Measurements from ENCODE around the gene CUL9. TPM values are rescaled to one million over a fixed set of nuclear protein-coding genes. Genes with fewer than 3 reads are reported as not detected.

The CUL9 gene
- total RNA-seq, 1 donor from 2014 or later, result 14.1 TPM

DNA sequence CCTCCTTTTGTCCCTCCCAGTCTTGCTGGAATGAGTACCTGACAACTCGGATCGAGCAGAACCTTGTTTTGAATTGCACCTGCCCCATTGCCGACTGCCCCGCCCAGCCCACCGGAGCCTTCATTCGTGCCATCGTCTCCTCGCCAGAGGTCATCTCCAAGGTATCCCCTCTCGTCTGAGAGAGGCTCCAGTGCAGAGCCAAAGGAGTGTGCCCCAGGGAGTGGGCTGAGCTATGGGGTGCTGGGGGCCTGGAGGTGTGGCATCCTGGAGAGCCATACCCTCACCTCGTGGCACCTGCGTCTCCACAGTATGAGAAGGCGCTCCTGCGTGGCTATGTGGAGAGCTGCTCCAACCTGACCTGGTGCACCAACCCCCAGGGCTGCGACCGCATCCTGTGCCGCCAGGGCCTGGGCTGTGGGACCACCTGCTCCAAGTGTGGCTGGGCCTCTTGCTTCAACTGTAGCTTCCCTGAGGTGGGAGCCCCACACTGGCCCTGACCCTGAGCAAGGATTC lies 38.5 kb downstream of the CUL9 start:
- H3K9ac ChIP-seq, result no peak overlapping the region
- DNase-seq (ENCODE audit: low spot score), result no peak
- no peaks in the 10 kb centered on the region for H3K4me1 ChIP-seq
- Mint-ChIP-seq H3K36me3 (peaks cover 17% of the 10 kb centered on the region), H3K9me3 (no peaks in the 10 kb centered on the region), H3K27me3 (ENCODE audit: insufficient read depth, low read depth) (peaks cover 7% of the 10 kb centered on the region), H3K4me3 (no peak overlapping the region), H3K27ac (no peak overlapping the region), H3K4me1 (peaks cover 2% of the 10 kb centered on the region)
- H3K36me3 ChIP-seq, result no peaks in the 10 kb centered on the region
- TF ChIP-seq, protein P1, sequence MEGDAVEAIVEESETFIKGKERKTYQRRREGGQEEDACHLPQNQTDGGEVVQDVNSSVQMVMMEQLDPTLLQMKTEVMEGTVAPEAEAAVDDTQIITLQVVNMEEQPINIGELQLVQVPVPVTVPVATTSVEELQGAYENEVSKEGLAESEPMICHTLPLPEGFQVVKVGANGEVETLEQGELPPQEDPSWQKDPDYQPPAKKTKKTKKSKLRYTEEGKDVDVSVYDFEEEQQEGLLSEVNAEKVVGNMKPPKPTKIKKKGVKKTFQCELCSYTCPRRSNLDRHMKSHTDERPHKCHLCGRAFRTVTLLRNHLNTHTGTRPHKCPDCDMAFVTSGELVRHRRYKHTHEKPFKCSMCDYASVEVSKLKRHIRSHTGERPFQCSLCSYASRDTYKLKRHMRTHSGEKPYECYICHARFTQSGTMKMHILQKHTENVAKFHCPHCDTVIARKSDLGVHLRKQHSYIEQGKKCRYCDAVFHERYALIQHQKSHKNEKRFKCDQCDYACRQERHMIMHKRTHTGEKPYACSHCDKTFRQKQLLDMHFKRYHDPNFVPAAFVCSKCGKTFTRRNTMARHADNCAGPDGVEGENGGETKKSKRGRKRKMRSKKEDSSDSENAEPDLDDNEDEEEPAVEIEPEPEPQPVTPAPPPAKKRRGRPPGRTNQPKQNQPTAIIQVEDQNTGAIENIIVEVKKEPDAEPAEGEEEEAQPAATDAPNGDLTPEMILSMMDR (IDR thresholded peaks at IDR 0.05), result no peak
- TF ChIP-seq EZH2phosphoT487 (IDR thresholded peaks at IDR 0.05) (no peak), EZH2 (IDR thresholded peaks at IDR 0.05) (no peak)
- no peaks in the 10 kb centered on the region for H3K9me3 ChIP-seq (ENCODE audit: low read depth)
- H3K4me3 ChIP-seq, result no peak overlapping the region
- no peak overlapping the region for H2AFZ ChIP-seq (replicated peaks)
- no peaks in the 10 kb centered on the region for H3K27me3 ChIP-seq
- no peak overlapping the region for H3K4me2 ChIP-seq
- H4K20me1 ChIP-seq (ENCODE audit: low read depth), result no peaks in the 10 kb centered on the region
- H3K27ac ChIP-seq, result no peak overlapping the region
- no peaks in the 10 kb centered on the region for H3F3A ChIP-seq (ENCODE audit: low read depth)
- H3K79me2 ChIP-seq (ENCODE audit: low read depth), result no peaks in the 10 kb centered on the region

DNA sequence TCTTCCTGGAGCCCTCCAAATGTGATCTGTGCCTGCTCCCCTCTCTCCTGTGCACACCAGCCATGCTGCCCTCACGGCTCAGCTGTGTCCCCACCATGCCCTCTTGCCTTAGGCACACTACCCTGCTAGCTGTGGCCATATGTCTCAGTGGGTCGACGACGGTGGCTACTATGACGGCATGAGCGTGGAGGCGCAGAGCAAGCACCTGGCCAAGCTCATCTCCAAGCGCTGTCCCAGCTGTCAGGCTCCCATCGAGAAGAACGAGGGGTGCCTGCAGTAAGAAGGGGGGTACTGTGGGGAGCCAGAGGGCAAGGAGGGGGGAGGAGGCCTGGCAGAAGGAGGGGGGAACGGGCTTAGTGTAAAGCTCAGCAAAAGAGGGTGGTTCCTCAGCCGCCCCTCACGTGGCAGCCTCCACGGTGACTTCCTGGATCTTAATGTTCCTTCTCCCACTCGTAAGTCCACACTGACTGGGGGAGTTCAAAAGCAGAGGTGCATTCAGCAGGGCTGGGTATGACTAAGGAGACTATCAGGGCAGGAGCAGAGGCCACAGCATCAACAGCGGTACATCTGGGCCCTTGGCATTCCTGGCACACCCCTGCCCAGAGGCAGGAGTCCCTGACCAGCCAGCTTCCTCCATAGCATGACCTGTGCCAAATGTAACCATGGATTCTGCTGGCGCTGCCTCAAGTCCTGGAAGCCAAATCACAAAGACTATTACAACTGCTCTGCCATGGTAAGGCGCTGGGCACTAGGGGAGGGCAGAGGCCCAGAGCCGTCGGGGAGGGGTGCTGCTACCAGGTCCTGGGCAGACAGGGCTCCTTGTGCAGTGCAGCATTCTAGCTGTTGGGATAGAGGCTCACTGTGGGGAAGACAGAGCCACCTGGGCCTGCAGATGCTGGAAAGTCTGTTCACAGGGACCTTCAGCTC lies 39.3 kb downstream of the CUL9 start:
- Histone ChIP-seq H3K4me1 (no peaks in the 10 kb centered on the region), H3K4me3 (no peak overlapping the region), H3K27ac (no peak overlapping the region), H3K9ac (no peak overlapping the region), H3K36me3 (no peaks in the 10 kb centered on the region), H3F3A (ENCODE audit: low read depth) (no peaks in the 10 kb centered on the region), H3K4me2 (no peak overlapping the region), H4K20me1 (ENCODE audit: low read depth) (no peaks in the 10 kb centered on the region), H3K79me2 (ENCODE audit: low read depth) (no peaks in the 10 kb centered on the region), H2AFZ (replicated peaks) (no peak overlapping the region), H3K9me3 (ENCODE audit: low read depth) (no peaks in the 10 kb centered on the region), H3K27me3 (no peaks in the 10 kb centered on the region)
- H3K4me1 Mint-ChIP-seq, result peaks cover 2% of the 10 kb centered on the region
- TF ChIP-seq, protein P1 (IDR thresholded peaks at IDR 0.05), result no peak
- TF ChIP-seq EZH2 (IDR thresholded peaks at IDR 0.05) (no peak), EZH2phosphoT487 (IDR thresholded peaks at IDR 0.05) (no peak)
- no peak overlapping the region for H3K4me3 Mint-ChIP-seq
- no peaks in the 10 kb centered on the region for H3K9me3 Mint-ChIP-seq
- H3K36me3 Mint-ChIP-seq, result peaks cover 19% of the 10 kb centered on the region
- peaks cover 7% of the 10 kb centered on the region for H3K27me3 Mint-ChIP-seq (ENCODE audit: insufficient read depth, low read depth)
- H3K27ac Mint-ChIP-seq, result peak overlapping the region; percentile 60
- DNase-seq (ENCODE audit: low spot score), result no peak

DNA sequence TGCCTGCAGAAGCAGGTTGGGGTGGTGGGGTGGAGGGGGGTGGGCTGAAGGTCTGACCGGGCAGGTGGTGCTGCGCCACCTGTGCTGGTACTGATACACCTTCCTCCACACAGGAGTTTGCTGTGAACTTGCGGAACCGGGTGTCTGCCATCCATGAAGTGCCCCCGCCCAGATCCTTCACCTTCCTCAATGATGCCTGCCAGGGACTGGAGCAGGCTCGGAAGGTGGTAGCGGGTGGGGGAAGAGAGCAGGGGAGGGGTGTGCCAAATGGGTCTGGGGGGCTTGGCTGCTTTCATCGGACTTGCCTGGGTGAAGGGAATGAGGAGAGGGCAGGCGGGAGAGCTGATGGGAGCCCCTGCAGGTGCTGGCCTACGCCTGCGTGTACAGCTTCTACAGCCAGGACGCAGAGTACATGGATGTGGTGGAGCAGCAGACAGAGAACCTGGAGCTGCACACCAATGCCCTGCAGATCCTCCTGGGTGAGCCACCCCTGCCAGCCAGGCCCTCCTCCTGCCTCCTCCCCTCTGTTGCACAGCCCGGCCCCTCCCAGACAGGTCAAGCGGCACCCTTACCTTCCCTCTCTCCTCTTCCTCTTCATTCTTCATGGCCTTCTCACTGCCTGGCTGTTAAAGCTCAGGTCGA lies 40.5 kb downstream of the CUL9 start:
- H3K27me3 ChIP-seq, result no peaks in the 10 kb centered on the region
- H3K27me3 Mint-ChIP-seq (ENCODE audit: insufficient read depth, low read depth), result peaks cover 7% of the 10 kb centered on the region
- H3K9ac ChIP-seq, result no peak overlapping the region
- TF ChIP-seq EZH2 (IDR thresholded peaks at IDR 0.05) (no peak), EZH2phosphoT487 (IDR thresholded peaks at IDR 0.05) (no peak)
- TF ChIP-seq, protein P1 (IDR thresholded peaks at IDR 0.05), result no peak
- H3K27ac ChIP-seq, result no peak overlapping the region
- H3K4me3 ChIP-seq, result no peak overlapping the region
- no peaks in the 10 kb centered on the region for H3K4me1 ChIP-seq
- peaks cover 15% of the 10 kb centered on the region for H3K36me3 Mint-ChIP-seq
- H3K4me3 Mint-ChIP-seq, result no peak overlapping the region
- H2AFZ ChIP-seq (replicated peaks), result no peak overlapping the region
- H3K79me2 ChIP-seq (ENCODE audit: low read depth), result no peaks in the 10 kb centered on the region
- DNase-seq (ENCODE audit: low spot score), result no peak
- H3K9me3 ChIP-seq (ENCODE audit: low read depth), result no peaks in the 10 kb centered on the region
- no peaks in the 10 kb centered on the region for H4K20me1 ChIP-seq (ENCODE audit: low read depth)
- H3F3A ChIP-seq (ENCODE audit: low read depth), result no peaks in the 10 kb centered on the region
- peak overlapping the region; percentile 80 for H3K27ac Mint-ChIP-seq
- peaks cover 2% of the 10 kb centered on the region for H3K4me1 Mint-ChIP-seq
- H3K4me2 ChIP-seq, result no peak overlapping the region
- no peaks in the 10 kb centered on the region for H3K9me3 Mint-ChIP-seq
- no peaks in the 10 kb centered on the region for H3K36me3 ChIP-seq

All from neural progenitor cell (in vitro differentiated cells).